ENCODE results near the gene PDK4.
"Not testable (repeated sequence)": the region's sequence is repeated elsewhere in the genome, so short reads cannot be mapped to it uniquely, and the experiment has no call there.

PDK4 gene

DNA sequence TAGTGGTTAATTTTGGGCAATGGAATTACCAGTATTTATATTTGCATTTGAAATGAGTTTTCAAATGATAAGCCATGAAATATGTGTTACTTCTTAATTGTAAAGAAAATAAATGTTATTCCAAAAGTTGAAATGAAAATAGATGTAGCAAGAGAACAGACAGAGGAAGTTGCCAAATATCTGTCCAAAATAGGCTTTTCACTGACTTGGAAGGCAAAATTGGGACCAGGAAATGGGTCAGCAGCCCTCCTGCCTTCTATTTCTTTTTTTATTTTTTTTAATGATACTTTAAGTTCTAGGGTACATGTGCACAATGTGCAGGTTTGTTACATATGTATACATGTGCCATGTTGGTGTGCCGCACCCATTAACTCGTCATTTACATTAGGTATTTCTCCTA, 8.1 kb upstream of the PDK4 start:
- not testable (repeated sequence) for DNase-seq

DNA sequence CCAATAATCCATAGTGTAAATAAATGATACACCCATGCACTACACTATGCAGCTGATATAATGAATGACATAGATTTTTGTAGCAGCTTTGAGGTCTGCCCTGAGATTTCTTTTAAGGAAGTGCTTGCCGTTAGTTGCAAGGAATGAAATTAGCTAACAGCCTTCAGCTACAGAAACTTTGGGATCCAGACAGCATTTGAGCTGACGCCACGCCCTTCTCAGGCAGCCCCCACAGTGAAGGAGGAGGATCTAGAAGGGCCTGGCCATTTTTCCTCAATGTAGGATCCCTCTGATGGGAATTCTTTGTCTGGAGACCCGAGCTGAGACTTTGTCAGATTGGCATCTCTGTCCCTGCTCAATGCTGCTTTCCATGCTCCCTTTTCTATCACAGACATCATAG, 6.1 kb upstream of the PDK4 start:
- DNase-seq = no peak

DNA sequence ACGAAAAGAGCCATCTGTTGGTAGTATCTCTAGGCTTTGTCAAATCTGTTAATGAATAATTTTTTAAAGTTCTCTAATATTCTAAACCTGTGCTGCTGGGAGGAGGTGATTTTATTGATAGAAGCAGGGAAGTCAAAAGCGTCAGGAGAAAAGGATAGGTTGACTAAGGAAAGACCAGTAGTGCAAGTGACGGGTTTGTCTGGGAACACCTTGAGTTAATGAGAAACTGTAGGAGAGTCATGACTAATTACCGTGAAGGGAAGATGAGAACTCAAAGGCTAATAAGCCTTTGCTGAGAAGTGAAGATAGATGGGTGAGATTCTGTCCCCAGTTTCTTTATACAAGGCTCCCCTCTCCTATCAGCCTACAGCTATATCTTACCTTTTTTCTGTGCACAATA, 5.0 kb upstream of the PDK4 start:
- DNase-seq = no peak

DNA sequence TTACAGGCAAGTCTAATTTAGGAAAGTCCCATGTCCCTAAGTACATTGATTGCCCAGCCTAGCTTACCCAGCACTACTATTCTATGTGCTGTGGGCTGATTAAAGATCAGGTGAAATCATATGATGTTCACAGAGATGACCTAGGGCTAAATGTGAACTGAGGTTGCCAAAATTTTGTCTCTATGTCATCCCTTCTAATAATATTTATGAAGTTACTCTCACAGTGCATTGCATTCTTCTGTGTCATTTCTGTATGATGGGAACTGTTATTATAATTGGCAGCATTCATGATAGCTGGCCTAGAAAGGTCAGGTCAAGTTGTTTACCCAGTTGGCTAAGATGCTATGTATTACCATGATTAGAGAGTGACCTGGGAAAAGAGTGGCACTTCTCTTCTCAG, 2.8 kb upstream of the PDK4 start:
- no peak for DNase-seq

DNA sequence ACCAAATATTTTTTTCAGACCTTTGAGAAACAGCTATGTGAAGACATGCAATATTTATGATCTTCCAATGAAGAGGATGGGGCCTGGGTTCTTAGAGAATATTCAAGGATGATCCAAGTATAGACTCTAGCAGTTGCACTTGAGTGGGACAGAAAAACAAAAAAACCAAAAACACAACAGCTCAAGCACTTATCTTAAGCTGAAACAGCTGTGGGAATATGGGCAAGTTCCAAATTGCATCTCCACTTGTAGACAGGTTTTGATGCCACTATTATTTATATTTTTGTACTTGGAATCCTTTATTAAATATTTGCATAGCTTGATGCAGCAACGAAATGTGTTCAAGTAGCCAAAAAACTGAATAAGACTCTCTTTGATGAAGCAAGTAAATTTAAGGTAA, 2.2 kb upstream of the PDK4 start:
- DNase-seq = no peak

DNA sequence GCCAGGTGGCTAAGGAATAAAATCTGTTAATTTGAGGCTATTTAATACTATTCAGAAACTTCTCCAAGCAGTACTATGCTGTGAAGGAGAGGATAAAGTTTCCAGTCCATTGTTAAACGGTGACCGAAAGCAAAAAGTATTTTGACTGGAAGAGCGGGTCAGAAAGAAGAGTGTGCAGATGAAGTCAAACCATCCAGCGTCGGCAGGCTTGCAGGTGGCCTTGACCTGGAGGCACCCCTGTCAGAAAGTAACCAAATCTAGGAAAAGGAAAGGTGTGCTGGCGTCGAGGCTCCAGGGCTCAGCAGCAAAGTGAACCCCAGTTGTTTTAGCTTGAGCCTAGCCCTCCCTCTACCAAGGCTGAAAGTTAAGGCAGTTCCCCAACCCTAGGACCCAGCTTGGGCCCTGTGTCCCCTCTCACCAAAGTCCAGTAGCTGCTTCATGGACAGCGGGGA, 544 bp downstream of the PDK4 start:
- DNase-seq = no peak

DNA sequence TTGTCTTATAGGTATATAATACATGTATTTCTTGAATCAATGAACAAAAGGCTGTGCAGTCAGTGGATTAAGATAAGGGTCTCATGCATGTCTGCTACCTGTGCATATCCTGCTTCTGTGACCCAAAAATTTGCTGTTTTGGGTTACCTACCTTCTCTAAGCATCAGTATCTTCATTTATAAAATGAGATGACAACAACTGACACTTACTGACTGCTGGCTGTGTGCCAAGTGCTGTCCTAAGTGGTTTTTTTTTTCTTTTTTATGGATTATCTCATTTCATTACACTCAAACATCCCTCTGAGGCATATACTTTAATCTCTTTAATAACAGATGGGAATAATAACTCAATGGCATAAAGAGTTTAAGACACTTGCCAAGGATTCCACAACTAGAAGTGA, 2.1 kb downstream of the PDK4 start:
- no peak for DNase-seq

DNA sequence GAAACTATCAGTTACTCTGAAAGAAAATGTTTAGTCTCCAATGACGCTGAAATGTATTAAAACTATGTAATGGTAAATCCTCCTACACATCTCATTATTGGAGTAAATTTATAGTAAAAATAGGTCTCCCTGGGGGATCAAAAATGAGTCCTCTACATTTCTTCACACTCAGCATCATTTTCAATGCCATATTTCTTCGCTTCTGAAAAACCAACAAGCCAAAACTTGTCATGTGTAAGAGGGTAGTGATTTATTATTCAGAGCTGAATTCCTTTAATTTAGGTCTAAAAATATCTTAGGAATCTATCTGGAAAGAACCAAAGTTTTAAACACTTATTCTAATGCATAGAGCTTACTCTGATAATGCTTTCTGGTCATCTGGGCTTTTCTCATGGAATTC, 3.0 kb downstream of the PDK4 start:
- DNase-seq = no peak

DNA sequence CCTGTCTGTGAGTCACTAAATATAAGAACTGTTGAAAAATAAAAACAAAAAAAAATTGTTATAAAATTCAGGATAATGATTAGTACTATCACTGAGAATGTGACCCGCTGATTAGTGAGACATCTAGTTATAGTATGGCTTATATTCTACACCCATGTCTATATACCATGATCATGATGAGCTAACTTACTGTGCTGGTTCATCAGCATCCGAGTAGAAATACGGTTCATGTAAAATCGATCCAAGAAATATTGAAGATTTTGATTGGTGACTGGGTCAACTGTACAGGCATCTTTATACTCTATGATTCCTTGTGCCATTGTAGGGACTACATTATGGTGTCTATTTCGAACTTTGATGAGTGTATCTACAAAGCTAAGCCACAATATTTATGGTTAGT, 3.7 kb downstream of the PDK4 start:
- DNase-seq = no peak

DNA sequence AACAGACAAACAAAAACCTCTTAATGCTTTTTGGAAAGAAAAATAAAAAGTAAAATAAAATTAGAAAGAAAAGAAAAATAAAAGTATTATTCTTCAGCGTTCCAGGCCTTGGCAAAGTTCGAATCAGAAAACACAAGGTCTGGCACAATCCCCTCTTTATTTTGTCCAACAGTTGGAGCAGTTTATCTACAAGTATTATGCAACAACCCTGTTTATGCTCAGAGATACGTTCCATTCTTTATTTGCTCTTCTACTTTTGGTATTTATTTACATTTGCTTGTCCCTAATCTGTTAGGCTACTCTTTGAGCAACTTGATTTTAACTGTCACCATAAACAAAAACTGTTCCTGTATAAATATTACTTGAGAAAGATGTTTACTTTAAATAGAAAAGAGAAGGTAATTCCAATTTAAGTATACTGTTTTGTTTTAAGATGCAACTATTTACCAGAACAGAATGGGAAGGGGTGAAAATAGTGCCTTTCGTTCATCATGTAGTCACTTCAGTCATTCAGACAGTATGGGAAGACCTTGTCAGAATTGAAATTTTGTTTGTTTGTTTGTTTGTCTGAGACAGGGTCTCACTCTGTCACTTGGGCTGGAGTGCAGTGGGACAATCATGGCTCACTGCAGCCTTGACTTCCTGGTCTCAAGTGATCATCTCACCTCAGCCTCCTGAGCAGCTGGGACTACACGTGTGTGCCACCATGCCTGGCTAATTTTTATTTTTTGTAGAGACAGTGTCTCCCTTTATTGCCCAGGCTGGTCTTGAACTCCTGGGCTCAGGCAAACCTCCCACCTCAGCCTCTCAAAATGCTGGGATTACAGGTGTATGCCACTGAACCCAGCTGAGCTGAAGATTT, 5.7 kb downstream of the PDK4 start:
- no peak for DNase-seq

DNA sequence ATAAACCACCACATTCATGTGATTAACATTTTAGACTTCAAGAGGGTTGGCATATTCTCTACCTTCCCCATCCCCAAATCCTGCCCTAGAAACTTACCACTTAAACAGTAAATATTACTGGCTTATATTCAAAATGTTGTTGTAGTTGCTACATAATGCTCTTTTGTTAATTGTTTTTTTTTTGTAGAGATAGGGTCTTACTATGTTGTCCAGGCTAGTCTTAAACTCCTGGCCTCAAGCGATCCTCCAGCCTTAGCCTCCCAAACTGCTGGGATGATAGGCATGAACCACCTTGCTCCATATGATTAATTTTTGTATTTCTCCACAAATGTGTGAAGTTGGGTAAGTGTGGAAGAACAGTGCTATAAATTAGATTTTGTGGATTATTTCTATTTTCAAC, 6.5 kb downstream of the PDK4 start:
- no peak for DNase-seq

DNA sequence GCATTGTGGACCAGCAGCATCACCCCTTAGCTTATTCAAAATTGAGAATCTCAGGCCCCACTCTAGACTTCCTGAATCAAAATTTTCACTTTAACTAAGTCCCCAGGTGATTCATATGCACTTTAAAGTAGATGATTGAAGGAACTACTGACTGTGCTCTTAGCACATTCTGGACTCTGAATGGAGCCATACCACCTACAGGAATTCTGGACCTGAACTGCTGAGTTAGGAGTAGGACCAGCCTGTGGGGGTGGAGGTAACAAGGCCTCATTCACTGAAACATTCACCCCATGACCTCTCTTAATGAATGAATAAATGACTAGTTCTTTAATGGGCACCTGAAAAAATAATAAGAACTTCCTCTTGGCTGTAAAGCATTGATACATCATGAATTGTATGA, 7.3 kb downstream of the PDK4 start:
- DNase-seq = no peak

DNA sequence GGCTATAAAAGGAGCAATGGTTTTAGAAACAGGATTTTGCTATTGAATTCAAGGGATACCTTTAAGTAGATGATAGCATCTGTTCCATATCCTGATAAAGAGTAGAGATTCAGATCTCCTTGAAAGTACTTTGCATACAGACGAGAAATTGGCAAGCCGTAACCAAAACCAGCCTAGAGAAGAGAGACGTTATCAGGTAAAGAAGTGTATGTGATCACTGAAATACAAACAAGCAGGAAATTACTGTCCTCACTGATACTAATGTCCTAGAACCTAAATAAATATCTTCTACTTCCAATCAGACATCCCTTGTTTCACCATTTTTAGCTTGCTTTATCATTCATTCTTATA, 9.4 kb downstream of the PDK4 start:
- DNase-seq = no peak

DNA sequence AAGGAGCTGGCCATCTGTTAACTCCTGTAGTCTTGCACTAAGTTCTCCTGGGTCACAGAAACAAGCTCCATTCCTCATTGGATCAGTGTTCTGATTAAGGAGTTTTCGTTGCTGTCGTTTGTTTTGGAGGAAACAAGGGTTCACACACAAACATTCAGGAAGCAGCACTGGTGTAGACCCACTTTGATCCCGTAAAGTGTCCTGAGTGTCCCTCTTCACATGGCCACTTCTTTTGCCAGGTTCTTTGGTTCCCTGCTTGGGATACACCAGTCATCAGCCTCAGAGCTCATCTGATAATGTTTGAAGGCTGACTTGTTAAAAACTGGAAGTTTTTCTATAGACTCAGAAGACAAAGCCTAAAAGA, 10.9 kb downstream of the PDK4 start:
- no peak for DNase-seq

DNA sequence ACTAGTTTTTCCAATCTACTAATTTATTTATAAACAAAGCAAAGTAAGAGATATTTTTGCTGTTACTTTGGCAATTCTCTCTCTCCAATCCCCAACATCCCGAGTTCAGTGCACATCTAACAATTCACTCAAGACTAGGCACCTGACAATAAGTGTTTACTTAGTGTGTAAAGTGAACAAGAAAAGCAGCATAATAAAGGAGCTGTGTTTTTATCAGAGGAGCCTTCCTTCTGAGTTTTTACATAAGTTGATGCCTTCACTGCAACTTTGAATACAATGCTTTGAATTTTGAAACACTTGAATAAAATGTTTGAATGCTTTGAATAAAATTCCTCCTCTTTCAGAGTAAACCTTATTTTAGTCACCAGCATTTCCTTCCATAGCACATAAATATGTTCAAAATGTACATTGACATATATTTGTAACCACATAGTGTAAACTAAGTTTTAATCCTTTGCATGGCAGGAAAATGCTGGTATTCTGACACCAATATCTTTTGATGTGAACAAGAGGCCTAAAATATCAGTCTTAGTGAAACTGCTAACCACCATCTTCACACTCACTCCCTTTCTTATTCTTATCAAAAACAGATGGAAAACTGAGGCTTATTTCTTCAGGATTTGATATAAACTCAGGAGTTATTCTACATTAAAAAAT, 11.4 kb downstream of the PDK4 start:
- DNase-seq = no peak

DNA sequence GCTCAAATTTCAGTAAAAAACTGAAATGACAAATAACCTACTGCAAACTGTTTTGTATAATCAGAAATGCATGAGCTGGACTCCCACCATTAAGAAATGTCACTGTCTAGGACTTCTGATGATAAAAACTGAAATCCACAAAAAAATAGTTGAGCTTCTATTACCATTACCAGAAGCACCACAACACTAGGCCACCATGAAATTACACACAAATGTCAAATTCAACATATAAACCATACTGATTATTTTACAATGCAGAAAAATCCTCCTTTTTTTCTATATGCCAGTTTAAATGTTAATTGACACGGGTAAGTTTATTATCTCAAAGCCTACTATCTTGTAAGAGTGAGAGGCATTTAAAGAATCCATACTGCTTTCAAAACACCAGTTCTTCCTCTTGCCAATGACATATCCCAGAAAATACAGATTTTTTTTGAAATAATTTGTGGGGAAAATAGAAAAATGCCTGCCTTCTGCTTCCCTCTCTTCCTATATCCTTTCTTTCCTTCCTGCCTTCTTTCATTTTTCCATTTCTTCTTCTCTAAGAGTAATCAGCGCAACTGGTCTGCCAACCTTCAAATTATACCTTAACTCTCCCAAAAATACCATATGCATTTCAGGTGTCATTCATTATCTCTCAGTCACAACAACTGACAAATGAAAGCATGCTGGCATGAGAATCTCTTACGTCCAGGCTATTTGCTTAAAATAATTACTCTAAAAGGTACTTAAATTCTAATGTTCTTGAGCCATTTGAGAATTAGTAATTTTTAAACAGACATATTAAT, 12.3 kb downstream of the PDK4 start:
- no peak for DNase-seq

DNA sequence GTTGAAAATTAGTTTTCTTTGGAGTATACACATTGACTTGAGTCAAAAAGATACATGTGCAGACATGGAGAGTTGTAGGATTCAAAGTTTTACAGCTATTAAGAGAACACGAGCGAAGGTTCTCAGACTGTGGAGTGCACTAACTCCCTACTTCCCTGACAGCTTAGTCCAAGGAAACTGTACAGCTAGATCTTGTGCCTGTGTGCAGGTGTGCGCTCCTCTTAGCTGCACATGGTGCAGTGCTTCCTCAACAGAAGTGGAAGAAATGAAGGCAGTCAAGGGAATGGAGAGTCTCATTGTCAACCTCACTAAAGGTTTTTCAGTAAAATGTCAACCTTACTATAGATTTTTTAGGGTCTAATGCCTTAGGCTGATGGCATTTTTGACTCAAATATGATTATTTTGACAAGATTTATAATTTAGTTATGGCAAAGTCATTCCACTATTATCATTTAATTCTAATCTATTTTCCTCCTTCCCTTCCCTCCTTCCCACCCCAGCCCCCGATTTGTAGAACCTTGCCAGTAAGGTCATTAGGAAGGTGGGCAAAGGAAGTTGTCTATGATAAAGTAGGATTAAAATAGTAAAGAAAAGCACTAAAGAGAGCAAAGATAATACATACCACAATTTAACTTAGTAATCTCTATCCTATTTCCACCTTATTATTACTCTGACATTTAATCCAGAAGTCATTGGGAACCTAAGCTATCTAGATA, 13.6 kb downstream of the PDK4 start:
- no peak for DNase-seq

DNA sequence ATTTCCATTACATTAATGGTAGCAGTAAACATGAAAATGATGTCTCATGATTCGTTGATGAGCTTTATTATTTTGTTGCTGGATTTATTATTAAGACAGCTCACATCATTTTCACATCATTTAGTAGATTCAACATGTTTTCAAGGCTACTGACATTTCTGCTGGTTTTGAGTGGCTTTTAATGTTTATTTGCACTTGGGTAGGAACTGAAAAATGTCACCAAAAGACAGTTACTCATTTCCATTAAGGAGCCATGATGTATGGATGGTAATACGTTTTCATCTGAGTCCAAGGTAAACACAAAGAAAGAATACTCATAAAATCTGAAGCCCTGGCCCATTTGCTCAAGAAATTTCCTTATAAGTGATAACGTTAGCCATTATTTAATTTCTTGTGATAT, 14.8 kb downstream of the PDK4 start:
- no peak for DNase-seq

DNA sequence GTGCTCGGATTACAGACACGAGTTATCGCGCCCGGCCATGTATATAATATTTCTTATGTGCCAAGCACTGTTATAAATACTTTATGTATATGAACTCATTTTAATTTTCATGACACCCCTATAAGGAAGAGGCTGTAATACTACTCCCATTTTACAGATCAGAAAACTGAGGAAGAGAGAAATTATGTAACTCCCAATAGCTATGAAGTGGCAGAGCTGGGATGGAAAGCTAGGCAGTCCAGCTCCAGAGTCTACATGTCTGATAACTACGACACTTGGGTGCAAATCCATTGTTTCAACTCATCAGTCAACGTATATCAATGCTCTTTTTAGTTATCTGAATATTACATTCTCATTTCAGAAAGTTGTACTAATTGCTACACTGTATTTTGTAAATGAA, 17.0 kb downstream of the PDK4 start:
- DNase-seq = no peak

DNA sequence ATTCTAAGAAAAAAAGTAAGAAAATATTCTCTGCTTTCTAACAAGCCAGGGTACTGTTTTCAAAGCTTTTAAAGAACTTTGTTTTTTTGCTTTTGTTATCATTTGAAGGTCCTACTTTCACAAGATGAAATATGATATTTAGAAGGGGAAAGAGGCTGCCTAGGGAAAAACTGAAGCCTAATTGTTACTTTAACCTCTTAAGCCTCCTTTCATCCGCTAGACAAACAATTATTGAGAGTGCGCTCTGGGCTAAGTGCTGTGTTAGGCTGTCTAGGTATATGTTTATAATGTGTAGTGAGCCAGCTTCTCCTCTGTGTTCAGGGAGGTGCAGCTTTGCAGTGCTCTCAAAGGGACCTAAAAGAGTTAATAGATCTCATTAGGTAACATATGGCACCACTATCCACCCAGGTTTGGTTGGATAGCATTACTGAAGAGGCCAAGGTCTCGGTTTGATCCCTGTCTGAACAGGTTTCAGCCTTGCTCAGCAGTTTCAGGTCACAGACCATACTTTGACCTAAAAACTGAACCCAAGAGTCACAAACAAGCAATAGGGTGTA, 17.9 kb downstream of the PDK4 start:
- no peak for DNase-seq

DNA sequence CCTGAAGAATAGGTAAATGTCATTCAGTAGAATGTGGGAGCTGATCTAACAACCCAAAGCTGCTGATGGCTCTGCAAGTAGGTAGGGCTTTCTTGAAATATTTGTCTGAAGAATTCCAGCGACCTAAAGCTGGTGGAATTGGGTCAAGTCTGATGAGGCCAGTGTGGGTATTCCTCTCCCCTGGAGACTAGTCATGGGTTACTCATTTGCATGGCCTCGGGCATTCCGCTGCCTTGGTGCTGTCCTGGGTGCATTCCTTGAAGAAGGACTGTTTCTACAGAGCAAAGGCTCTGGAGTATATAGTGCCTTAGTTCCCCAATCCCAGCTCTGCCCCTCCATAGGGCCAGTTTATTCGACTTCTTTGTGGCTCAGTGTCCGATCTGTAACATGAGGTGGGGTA, 19.2 kb downstream of the PDK4 start:
- no peak for DNase-seq

DNA sequence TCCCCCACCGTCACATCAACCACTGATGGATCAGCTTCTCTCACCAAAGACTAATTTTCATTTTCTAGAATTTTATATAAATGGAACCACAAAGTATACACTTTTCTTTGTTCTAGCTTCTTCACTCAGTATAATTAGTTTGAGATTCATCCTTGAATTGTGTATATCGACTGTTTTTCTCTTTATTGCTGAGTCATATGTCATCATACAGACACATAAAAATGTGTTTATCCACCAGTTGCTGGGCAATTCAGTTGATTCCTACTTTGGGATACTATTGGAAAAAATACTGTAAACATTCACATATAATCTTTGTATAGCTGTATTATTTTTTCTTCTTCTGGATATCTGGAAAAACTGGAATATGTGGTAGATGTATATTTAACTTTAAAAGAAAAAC, 26.6 kb downstream of the PDK4 start:
- no peak for DNase-seq

DNA sequence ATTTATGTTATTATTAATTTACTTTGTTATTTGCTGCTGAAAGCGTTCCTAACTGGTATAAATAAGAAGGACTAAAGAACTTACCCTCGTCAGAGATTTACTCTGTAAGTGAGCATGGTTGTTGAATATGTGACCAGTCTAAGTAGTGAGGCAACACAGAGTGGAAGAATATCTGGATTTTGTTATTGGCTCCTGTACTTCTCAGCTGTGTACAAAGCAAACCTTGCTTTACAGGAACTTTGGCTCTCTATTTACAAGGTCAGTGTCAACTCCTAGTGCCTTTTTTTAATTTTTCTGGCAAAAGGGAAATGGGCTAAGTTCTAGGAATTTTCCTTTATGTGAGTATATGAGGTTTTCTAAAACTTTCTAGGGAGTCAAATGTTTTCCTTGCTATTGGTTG, 35.6 kb downstream of the PDK4 start:
- DNase-seq = no peak
